ENCODE results near the gene C1orf105.

The C1orf105 gene

GRCh38 chr1:172397221-172397620, 23.3 kb upstream of the C1orf105 start:
- peak; percentile 79 for DNase-seq (ENCODE audit: low read depth)

GRCh38 chr1:172397633-172398032, 22.9 kb upstream of the C1orf105 start:
- DNase-seq (ENCODE audit: low read depth), result no peak

- peak; percentile 54 for DNase-seq (ENCODE audit: low read depth)
Measured at GRCh38 chr1:172398193-172398592, 22.3 kb upstream of the C1orf105 start.

- peak; percentile 91 for DNase-seq (ENCODE audit: low read depth)
Measured at GRCh38 chr1:172398970-172399755, 21.3 kb upstream of the C1orf105 start.

- no peak for DNase-seq (ENCODE audit: low read depth)
Measured at GRCh38 chr1:172399756-172400721, 20.4 kb upstream of the C1orf105 start.

- DNase-seq (ENCODE audit: low read depth), result no peak
Measured at GRCh38 chr1:172400722-172401105, 19.8 kb upstream of the C1orf105 start.

GRCh38 chr1:172401477-172401876, 19.0 kb upstream of the C1orf105 start:
- no peak for DNase-seq (ENCODE audit: low read depth)

GRCh38 chr1:172401892-172402291, 18.6 kb upstream of the C1orf105 start:
- no peak for DNase-seq (ENCODE audit: low read depth)

- no peak for DNase-seq (ENCODE audit: low read depth)
Measured at GRCh38 chr1:172402878-172403569, 17.5 kb upstream of the C1orf105 start.

- no peak for DNase-seq (ENCODE audit: low read depth)
Measured at GRCh38 chr1:172404121-172404520, 16.4 kb upstream of the C1orf105 start.

- DNase-seq (ENCODE audit: low read depth), result no peak
Measured at GRCh38 chr1:172405912-172406311, 14.6 kb upstream of the C1orf105 start.

- no peak for DNase-seq (ENCODE audit: low read depth)
Measured at GRCh38 chr1:172406968-172407367, 13.5 kb upstream of the C1orf105 start.

- DNase-seq (ENCODE audit: low read depth), result peak; percentile 67
Measured at GRCh38 chr1:172408958-172409357, 11.5 kb upstream of the C1orf105 start.

- no peak for DNase-seq (ENCODE audit: low read depth)
Measured at GRCh38 chr1:172410027-172410426, 10.5 kb upstream of the C1orf105 start.

- no peak for DNase-seq (ENCODE audit: low read depth)
Measured at GRCh38 chr1:172411791-172412338, 8.6 kb upstream of the C1orf105 start.

GRCh38 chr1:172414331-172414730, 6.2 kb upstream of the C1orf105 start:
- peak; percentile 83 for DNase-seq (ENCODE audit: low read depth)

GRCh38 chr1:172416496-172417035, 3.9 kb upstream of the C1orf105 start:
- no peak for DNase-seq (ENCODE audit: low read depth)

- no peak for DNase-seq (ENCODE audit: low read depth)
Measured at GRCh38 chr1:172417557-172417956, 2.9 kb upstream of the C1orf105 start.

GRCh38 chr1:172421974-172422604, 1.6 kb downstream of the C1orf105 start:
- no peak for DNase-seq (ENCODE audit: low read depth)

GRCh38 chr1:172423336-172423735, 2.9 kb downstream of the C1orf105 start:
- DNase-seq (ENCODE audit: low read depth), result no peak

GRCh38 chr1:172425339-172425738, 4.9 kb downstream of the C1orf105 start:
- no peak for DNase-seq (ENCODE audit: low read depth)

Data from iris pigment epithelial cell (primary cell).